Measurements from ENCODE around the gene WBP2. TPM values are rescaled to one million over a fixed set of nuclear protein-coding genes. Genes with fewer than 3 reads are reported as not detected.
A peak's percentile ranks its signal among the peaks of the same experiment; 100 is the strongest.

The WBP2 gene
- total and polyA plus RNA-seq, 2 of the 13 experiments (the other 11 are each of a cell fraction or from before 2014, with no cell fraction given): 29.2 to 29.5 TPM

GRCh38 chr17:75842963-75843576 is 12.1 kb downstream of the WBP2 start (continued):
- TF ChIP-seq, protein P1, sequence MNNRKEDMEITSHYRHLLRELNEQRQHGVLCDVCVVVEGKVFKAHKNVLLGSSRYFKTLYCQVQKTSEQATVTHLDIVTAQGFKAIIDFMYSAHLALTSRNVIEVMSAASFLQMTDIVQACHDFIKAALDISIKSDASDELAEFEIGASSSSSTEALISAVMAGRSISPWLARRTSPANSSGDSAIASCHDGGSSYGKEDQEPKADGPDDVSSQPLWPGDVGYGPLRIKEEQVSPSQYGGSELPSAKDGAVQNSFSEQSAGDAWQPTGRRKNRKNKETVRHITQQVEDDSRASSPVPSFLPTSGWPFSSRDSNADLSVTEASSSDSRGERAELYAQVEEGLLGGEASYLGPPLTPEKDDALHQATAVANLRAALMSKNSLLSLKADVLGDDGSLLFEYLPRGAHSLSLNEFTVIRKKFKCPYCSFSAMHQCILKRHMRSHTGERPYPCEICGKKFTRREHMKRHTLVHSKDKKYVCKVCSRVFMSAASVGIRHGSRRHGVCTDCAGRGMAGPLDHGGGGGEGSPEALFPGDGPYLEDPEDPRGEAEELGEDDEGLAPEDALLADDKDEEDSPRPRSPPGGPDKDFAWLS (CRISPR knock-in tag; IDR thresholded peaks at IDR 0.05; ENCODE audit: borderline replicate concordance): no peak
- TF ChIP-seq ZBTB8A (CRISPR knock-in tag; IDR thresholded peaks at IDR 0.05; ENCODE audit: borderline replicate concordance, low read depth): no peak
- 0 out of 2 replicates have a peak, but pooled peaks have one; percentile 19 for TF ChIP-seq ZNF333 (CRISPR knock-in tag; IDR thresholded peaks at IDR 0.05; ENCODE audit: borderline replicate concordance)
- no peak for TF ChIP-seq HMG20B (CRISPR knock-in tag; conservative IDR thresholded peaks at IDR 0.05)
- TF ChIP-seq NONO (IDR thresholded peaks at IDR 0.05): no peak
- peak; percentile 8; the same call in 1 of the 2 replicates for TF ChIP-seq NONO (CRISPR knock-in tag; conservative IDR thresholded peaks at IDR 0.05)
- no peak for TF ChIP-seq CEBPG (CRISPR knock-in tag; IDR thresholded peaks at IDR 0.05)

- peaks cover 3 to 7% of the 10 kb centered on the region in 2 experiments; a peak in 4 of 5 replicates for H3K36me3 ChIP-seq (replicated peaks in 1 of 2; ENCODE audit: control insufficient read depth in 1 of 2, insufficient read depth in 2 of 2, low read length in 2 of 2)
- no peak overlapping the region for H3K4me3 ChIP-seq (replicated peaks in 1 of 3; ENCODE audit: insufficient read depth in 1 of 3, low read depth in 2 of 3, low read length in 3 of 3)
- TF ChIP-seq TAF15 (IDR thresholded peaks at IDR 0.05; ENCODE audit: low read depth, low read length, poor library complexity, severe bottlenecking) (no peak), RXRA (CRISPR knock-in tag; IDR thresholded peaks at IDR 0.05) (0 out of 2 replicates have a peak, but pooled peaks have one; percentile 22), HNRNPL (IDR thresholded peaks at IDR 0.05; ENCODE audit: low read depth, low read length) (0 out of 2 replicates have a peak, but pooled peaks have one; percentile 52), RBFOX2 (IDR thresholded peaks at IDR 0.05; ENCODE audit: low read depth, low read length) (0 out of 2 replicates have a peak, but pooled peaks have one; percentile 32), RBM22 (optimal IDR thresholded peaks at IDR 0.05; ENCODE audit: low read length) (no peak)
- H3K9ac ChIP-seq (ENCODE audit: insufficient read depth, low read depth, low read length): no peak overlapping the region
- FAIRE-seq (no peak), ATAC-seq (no peak), DNase-seq (ENCODE audit: low spot score) (no peak)
- H2AFZ ChIP-seq (ENCODE audit: low read length): no peak overlapping the region
- no peak overlapping the region for H3K27ac ChIP-seq (ENCODE audit: extremely low read length, insufficient read depth, low read length)
- CTCF ChIA-PET (ENCODE audit: low intra/inter-chr PET ratio, low total read pairs): no interaction called here
- H3K4me1 ChIP-seq (ENCODE audit: insufficient read depth, low read length): peaks cover 46% of the 10 kb centered on the region
- 91% methylated on average over 12 of the region's 18 CpGs for WGBS (ENCODE audit: low lambda C conversion rate)
- no peaks in the 10 kb centered on the region for H3K27me3 ChIP-seq (ENCODE audit: control insufficient read depth in 1 of 2, insufficient read depth in 2 of 2, low read length in 2 of 2)
- no peaks in the 10 kb centered on the region for H3K79me2 ChIP-seq (ENCODE audit: insufficient read depth, low read length)
- in situ Hi-C loops (cut with HindIII; ENCODE audit: extremely low pct_ligation_motif_present, low pct_unique_long_range_greater_than_20kb) (no loop called here), intact Hi-C loops (cut with micrococcal nuclease; ENCODE audit: unreplicated experiment) (no loop called here)
- no TSS peak for BruUV-seq (replicated peaks)
- 0 out of 2 replicates have a peak, but pooled peaks cover 2% of the 10 kb centered on the region for H4K20me1 ChIP-seq (ENCODE audit: insufficient read depth, low read length)
- no peak overlapping the region for H3K4me2 ChIP-seq (ENCODE audit: low read depth, low read length)
- POLR2A ChIA-PET: no interaction called here
- no peaks in the 10 kb centered on the region for H3K9me3 ChIP-seq (ENCODE audit: low read length)
Measured at GRCh38 chr17:75842411-75842810, 12.7 kb downstream of the WBP2 start.

Data from HepG2 (cell line).